GM18502 (cell line): ENCODE data around the gene LILRB1.
"Not testable (repeated sequence)": the region's sequence is repeated elsewhere in the genome, so short reads cannot be mapped to it uniquely, and the experiment has no call there.

Experiments used
- ATAC-seq: cut with Tn5 transposase; IDR thresholded peaks from one replicate; pipeline ENCODE4 v1.9.1; 2021; ENCODE audit warnings: mild to moderate bottlenecking; ENCODE audit not compliant: unreplicated experiment, poor library complexity

Gene LILRB1

GRCh38 chr19:54660306-54660705, 30.0 kb downstream of the LILRB1 start:
- ATAC-seq, result no peak

GRCh38 chr19:54660964-54661363, 30.7 kb downstream of the LILRB1 start:
- ATAC-seq, result no peak

- ATAC-seq, result no peak
Observed at GRCh38 chr19:54661846-54662481, 31.7 kb downstream of the LILRB1 start.

- ATAC-seq, result no peak
Observed at GRCh38 chr19:54662730-54663129, 32.4 kb downstream of the LILRB1 start, which contains the start of gene LILRB4. Gene LILRB4 (plus strand): TSS chr19:54662985. CDS start chr19:54663034, 49 bp downstream.

GRCh38 chr19:54665530-54665929, 35.2 kb downstream of the LILRB1 start:
- no peak for ATAC-seq

GRCh38 chr19:54667217-54667616, 36.9 kb downstream of the LILRB1 start:
- no peak for ATAC-seq

- ATAC-seq, result no peak
Observed at GRCh38 chr19:54668353-54668752, 38.1 kb downstream of the LILRB1 start.

GRCh38 chr19:54670576-54671357, 40.5 kb downstream of the LILRB1 start:
- ATAC-seq, result no peak

GRCh38 chr19:54673222-54673621, 42.9 kb downstream of the LILRB1 start:
- ATAC-seq, result no peak

GRCh38 chr19:54674021-54674617, 43.8 kb downstream of the LILRB1 start:
- ATAC-seq, result no peak

GRCh38 chr19:54676210-54676834, 46.0 kb downstream of the LILRB1 start:
- not testable (repeated sequence) for ATAC-seq

GRCh38 chr19:54677217-54677616, 46.9 kb downstream of the LILRB1 start:
- no peak for ATAC-seq

GRCh38 chr19:54681596-54681995, 51.3 kb downstream of the LILRB1 start:
- ATAC-seq, result not testable (repeated sequence)

GRCh38 chr19:54682306-54682856, 52.1 kb downstream of the LILRB1 start:
- ATAC-seq, result no peak

GRCh38 chr19:54684527-54684926, 54.2 kb downstream of the LILRB1 start:
- ATAC-seq, result no peak
